Suprapubic skin (tissue), 4 donors: ENCODE data around the gene GSG1L. TPM values are rescaled to one million over a fixed set of nuclear protein-coding genes. Genes with fewer than 3 reads are reported as not detected.

Source experiments
- DNase-seq, 2 donors: peaks; one replicate each; pipeline ENCODE4 v3.0.0-alpha.2; 2019; ENCODE audit warnings: low spot score in 2 of 2
- H3K27ac ChIP-seq: fragments of 200-600 bp; sonication (generic); one replicate; pipeline ENCODE4 v1.5.1; 2019
- H3K27me3 ChIP-seq: fragments of 200-600 bp; sonication (generic); one replicate; pipeline ENCODE4 v1.5.1; 2019
- H3K36me3 ChIP-seq: fragments of 200-600 bp; sonication (generic); one replicate; pipeline ENCODE4 v1.5.1; 2019
- H3K4me1 ChIP-seq: fragments of 200-600 bp; sonication (generic); one replicate; pipeline ENCODE4 v1.5.1; 2019
- H3K4me3 ChIP-seq: fragments of 200-600 bp; sonication (generic); one replicate; pipeline ENCODE4 v1.5.1; 2019; ENCODE audit warnings: mild to moderate bottlenecking
- H3K9me3 ChIP-seq: fragments of 200-600 bp; sonication (generic); one replicate; pipeline ENCODE4 v1.5.1; 2019
- EP300 ChIP-seq: sonication (generic); formaldehyde crosslinking; IDR thresholded peaks from one replicate; pipeline ENCODE4 v1.6.1; 2017; ENCODE audit warnings: antibody characterized with exemption
- POLR2A ChIP-seq, 2 donors: fragments of 450-650 bp; IDR thresholded peaks; one replicate each; pipeline ENCODE4 v1.6.1; 2017; ENCODE audit warnings: antibody characterized with exemption in 2 of 2, mild to moderate bottlenecking in 2 of 2, moderate library complexity in 2 of 2
- POLR2AphosphoS5 ChIP-seq, 3 donors: sonication (generic); formaldehyde crosslinking; IDR thresholded peaks; one replicate each; pipeline ENCODE4 v1.6.1; 2017; ENCODE audit warnings: antibody characterized with exemption in 3 of 3
- WGBS: methylation state at CpG from one replicate; pipeline ENCODE4 v1.1.5; 2018; 5-methylcytosine and 5-hydroxymethylcytosine counted together
- total RNA-seq, 4 donors: library from RNA; depleted of rRNA; stranded (reverse); fragments of >200 nt; gene quantifications; one replicate each; pipeline ENCODE4 v1.1.0, GENCODE V29; 2016
- TF ChIP-seq, protein P1 (sequence below), 2 donors: fragments of 200-600 bp in 1 of 2; fragments of 450-650 bp in 1 of 2; sonication (generic) in 1 of 2; IDR thresholded peaks; one replicate each; pipeline ENCODE4 v1.5.1; 2016 to 2019; ENCODE audit warnings: antibody characterized with exemption in 2 of 2, mild to moderate bottlenecking in 1 of 2, moderate library complexity in 1 of 2

The GSG1L gene
- total RNA-seq, 4 donors from 2014 or later = 0.64 to 1.7 TPM; not detected in 2

DNA sequence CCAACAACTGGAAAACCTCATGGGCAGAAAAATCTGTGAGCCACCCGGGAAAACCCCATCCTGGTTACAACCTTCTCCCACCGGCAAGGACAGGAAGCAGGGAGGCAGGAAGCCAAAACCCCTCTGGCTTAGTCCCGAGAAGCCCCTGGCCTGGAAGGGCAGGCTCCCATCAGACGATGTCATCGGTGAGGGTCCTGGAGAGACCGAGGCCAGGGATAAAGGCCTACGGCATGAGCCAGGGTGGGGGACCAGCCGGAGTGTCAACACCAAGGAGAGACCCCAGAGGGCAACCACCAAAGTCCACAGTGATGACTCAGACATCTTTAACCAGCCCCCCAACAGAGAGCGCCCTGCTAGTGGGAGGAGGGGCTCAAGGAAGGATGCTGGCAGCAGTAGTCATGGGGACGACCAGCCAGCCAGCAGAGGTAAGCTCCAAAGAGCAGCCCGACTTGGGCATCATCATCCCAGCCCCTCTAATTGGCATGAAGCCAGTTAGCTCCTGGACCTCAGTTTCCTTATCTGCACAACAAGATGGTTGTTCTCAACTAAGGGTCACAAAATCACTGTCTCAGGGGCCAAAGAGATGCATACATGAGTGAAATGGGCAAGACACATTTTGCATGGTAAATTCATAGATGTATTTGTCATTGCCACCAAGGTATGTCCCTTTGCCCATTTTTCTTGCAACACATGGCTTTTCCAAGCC is 322.9 kb downstream of the GSG1L start:
- Histone ChIP-seq H3K4me3 (no peak overlapping the region), H3K27me3 (no peaks in the 10 kb centered on the region), H3K9me3 (no peaks in the 10 kb centered on the region), H3K36me3 (peaks cover 9% of the 10 kb centered on the region), H3K4me1 (peaks cover 12% of the 10 kb centered on the region), H3K27ac (no peak overlapping the region)
- WGBS = 78% methylated on average over 8 of the region's 11 CpGs
- TF ChIP-seq POLR2A (IDR thresholded peaks at IDR 0.05) (no peak), EP300 (no peak), POLR2AphosphoS5 (IDR thresholded peaks at IDR 0.05) (no peak)
- TF ChIP-seq, protein P1, sequence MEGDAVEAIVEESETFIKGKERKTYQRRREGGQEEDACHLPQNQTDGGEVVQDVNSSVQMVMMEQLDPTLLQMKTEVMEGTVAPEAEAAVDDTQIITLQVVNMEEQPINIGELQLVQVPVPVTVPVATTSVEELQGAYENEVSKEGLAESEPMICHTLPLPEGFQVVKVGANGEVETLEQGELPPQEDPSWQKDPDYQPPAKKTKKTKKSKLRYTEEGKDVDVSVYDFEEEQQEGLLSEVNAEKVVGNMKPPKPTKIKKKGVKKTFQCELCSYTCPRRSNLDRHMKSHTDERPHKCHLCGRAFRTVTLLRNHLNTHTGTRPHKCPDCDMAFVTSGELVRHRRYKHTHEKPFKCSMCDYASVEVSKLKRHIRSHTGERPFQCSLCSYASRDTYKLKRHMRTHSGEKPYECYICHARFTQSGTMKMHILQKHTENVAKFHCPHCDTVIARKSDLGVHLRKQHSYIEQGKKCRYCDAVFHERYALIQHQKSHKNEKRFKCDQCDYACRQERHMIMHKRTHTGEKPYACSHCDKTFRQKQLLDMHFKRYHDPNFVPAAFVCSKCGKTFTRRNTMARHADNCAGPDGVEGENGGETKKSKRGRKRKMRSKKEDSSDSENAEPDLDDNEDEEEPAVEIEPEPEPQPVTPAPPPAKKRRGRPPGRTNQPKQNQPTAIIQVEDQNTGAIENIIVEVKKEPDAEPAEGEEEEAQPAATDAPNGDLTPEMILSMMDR (IDR thresholded peaks at IDR 0.05) = no peak
- no peak for DNase-seq

GRCh38 chr16:27739606-27740357 is 323.7 kb downstream of the GSG1L start:
- TF ChIP-seq EP300 (no peak), POLR2AphosphoS5 (IDR thresholded peaks at IDR 0.05) (no peak), POLR2A (IDR thresholded peaks at IDR 0.05) (no peak)
- TF ChIP-seq, protein P1 (IDR thresholded peaks at IDR 0.05) = no peak
- no peak for DNase-seq
- no peak overlapping the region for H3K4me3 ChIP-seq
- H3K36me3 ChIP-seq = peaks cover 9% of the 10 kb centered on the region
- 87% methylated on average over 17 of the region's 17 CpGs for WGBS
- no peaks in the 10 kb centered on the region for H3K9me3 ChIP-seq
- no peak overlapping the region for H3K27ac ChIP-seq
- H3K27me3 ChIP-seq = no peaks in the 10 kb centered on the region
- H3K4me1 ChIP-seq = peaks cover 12% of the 10 kb centered on the region

DNA sequence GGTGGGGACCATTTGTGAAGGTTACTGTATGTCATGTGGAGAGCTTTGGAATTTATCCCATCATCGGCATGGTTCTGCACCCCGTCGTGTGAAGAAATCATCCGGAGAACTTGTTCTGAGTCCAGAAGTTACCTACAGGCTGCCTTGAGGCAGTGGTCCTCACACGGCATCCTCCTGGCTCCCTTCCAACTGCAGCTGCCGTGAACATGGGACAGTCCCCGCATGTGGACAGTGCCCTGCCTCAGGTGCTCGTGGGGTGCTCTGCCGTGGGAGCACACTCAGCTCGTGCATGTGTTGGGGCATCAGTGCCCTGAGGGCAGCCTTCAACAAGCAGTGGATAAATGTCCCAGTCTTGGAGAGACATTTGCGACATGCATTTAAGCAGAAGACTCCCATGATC is 324.9 kb downstream of the GSG1L start:
- Histone ChIP-seq H3K27ac (no peak overlapping the region), H3K4me3 (no peak overlapping the region), H3K9me3 (no peaks in the 10 kb centered on the region), H3K36me3 (peaks cover 9% of the 10 kb centered on the region), H3K4me1 (peaks cover 12% of the 10 kb centered on the region), H3K27me3 (no peaks in the 10 kb centered on the region)
- DNase-seq = no peak
- TF ChIP-seq, protein P1 (IDR thresholded peaks at IDR 0.05) = no peak
- no peak for TF ChIP-seq POLR2AphosphoS5 (IDR thresholded peaks at IDR 0.05)
- TF ChIP-seq EP300 = no peak
- TF ChIP-seq POLR2A (IDR thresholded peaks at IDR 0.05) = no peak
- 47% methylated on average over 11 of the region's 11 CpGs for WGBS

Other genes with a start within 250 kb of the GSG1L start
- gene XPO6, start 148.3 kb upstream of the GSG1L start, total RNA-seq = 100 to 1,000 TPM in 1 of 4 donors, 10 to 100 TPM in 3; 78.6 to 161 (median 88.1) TPM
- gene SBK1, start 228.8 kb upstream of the GSG1L start, total RNA-seq = 1 to 10 TPM in 3 of 4 donors, under 1 TPM in 1; 0.49 to 2.7 (median 2.2) TPM